Activated naive CD8-positive, alpha-beta T cell treated with anti-CD3 and anti-CD28 coated beads, Interleukin-2, amount 10 ng/mL, durations not matched to agents 7 days and 5 days (primary cell): ENCODE results near the gene ZNF100. TPM values are rescaled to one million over a fixed set of nuclear protein-coding genes. Genes with fewer than 3 reads are reported as not detected.
"Not testable (repeated sequence)": the region's sequence is repeated elsewhere in the genome, so short reads cannot be mapped to it uniquely, and the experiment has no call there.

Source experiments
- ATAC-seq: fragments of 150-1000 bp; cut with Tn5 transposase; one replicate; pipeline ENCODE4 v1.10.0; 2021; ENCODE audit warnings: low read depth, moderate library complexity
- POLR2A ChIA-PET: fragments of 350-600 bp; sonication (Branson Sonifier 250); formaldehyde crosslinking; loops from one replicate; lab custom pipeline; 2021; ENCODE audit warnings: antibody characterized with exemption; lab: Charles Lee
- DNase-seq: peaks from one replicate; pipeline ENCODE4 v3.0.0; 2021
- H3K27ac Mint-ChIP-seq: one replicate; pipeline ENCODE4 v1.8.0; 2022; ENCODE audit warnings: mild to moderate bottlenecking, mixed read lengths
- H3K27me3 Mint-ChIP-seq: one replicate; pipeline ENCODE4 v1.8.0; 2022; ENCODE audit warnings: mild to moderate bottlenecking, moderate library complexity, mixed read lengths
- H3K36me3 Mint-ChIP-seq: one replicate; pipeline ENCODE4 v1.8.0; 2021; ENCODE audit warnings: mild to moderate bottlenecking, mixed read lengths
- H3K4me1 Mint-ChIP-seq: one replicate; pipeline ENCODE4 v1.8.0; 2021; ENCODE audit warnings: mixed read lengths
- H3K4me3 Mint-ChIP-seq: one replicate; pipeline ENCODE4 v1.8.0; 2022; ENCODE audit warnings: mild to moderate bottlenecking, moderate library complexity, mixed read lengths
- H3K9me3 Mint-ChIP-seq: one replicate; pipeline ENCODE4 v1.8.0; 2021; ENCODE audit warnings: mixed read lengths
- total RNA-seq, 2 experiments: library from RNA; stranded (reverse); gene quantifications; one replicate each; pipeline ENCODE4 v1.2.3, GENCODE V29; 2021

The ZNF100 gene
- total RNA-seq, 2 experiments from 2014 or later = 17.7 to 21.9 TPM

- no peaks in the 10 kb centered on the region for H3K27me3 Mint-ChIP-seq
- H3K4me3 Mint-ChIP-seq = no peak overlapping the region
- peaks cover 11% of the 10 kb centered on the region for H3K9me3 Mint-ChIP-seq
- no peak overlapping the region for H3K27ac Mint-ChIP-seq
- H3K4me1 Mint-ChIP-seq = no peaks in the 10 kb centered on the region
- no peaks in the 10 kb centered on the region for H3K36me3 Mint-ChIP-seq
- POLR2A ChIA-PET = no interaction called here
- DNase-seq (no peak), ATAC-seq (no peak)
Observed at GRCh38 chr19:21693399-21693798, 74.0 kb downstream of the ZNF100 start.

- H3K36me3 Mint-ChIP-seq = no peaks in the 10 kb centered on the region
- H3K27ac Mint-ChIP-seq = no peak overlapping the region
- H3K9me3 Mint-ChIP-seq = peaks cover 11% of the 10 kb centered on the region
- no peak overlapping the region for H3K4me3 Mint-ChIP-seq
- no peaks in the 10 kb centered on the region for H3K4me1 Mint-ChIP-seq
- POLR2A ChIA-PET = no interaction called here
- ATAC-seq (no peak), DNase-seq (no peak)
- H3K27me3 Mint-ChIP-seq = no peaks in the 10 kb centered on the region
Observed at GRCh38 chr19:21691661-21692060, 75.7 kb downstream of the ZNF100 start.

DNA sequence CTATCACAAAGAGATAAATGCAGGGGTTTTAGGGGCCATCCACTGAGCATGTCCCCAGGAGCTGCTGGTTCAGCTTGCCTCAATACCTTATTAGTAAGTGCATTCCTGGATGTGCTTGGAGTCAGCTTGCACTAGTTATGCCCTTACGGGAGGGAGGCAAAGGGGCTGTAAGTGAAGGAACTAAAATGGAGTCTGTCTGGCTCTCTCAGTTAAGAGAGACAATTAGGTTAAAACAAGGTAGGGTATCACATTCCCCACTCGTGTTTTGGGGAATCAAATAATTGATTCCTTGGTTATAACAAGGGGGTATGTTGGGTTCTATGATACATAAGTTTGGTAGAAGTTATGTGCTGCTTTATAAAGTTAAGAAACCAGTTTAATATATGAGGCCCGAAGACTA is 78.9 kb downstream of the ZNF100 start:
- Mint-ChIP-seq H3K36me3 (no peaks in the 10 kb centered on the region), H3K4me1 (no peaks in the 10 kb centered on the region), H3K9me3 (peaks cover 13% of the 10 kb centered on the region), H3K4me3 (no peak overlapping the region), H3K27me3 (no peaks in the 10 kb centered on the region), H3K27ac (no peak overlapping the region)
- ATAC-seq (no peak), DNase-seq (no peak)
- POLR2A ChIA-PET = no interaction called here

GRCh38 chr19:21680671-21681070 is 86.7 kb downstream of the ZNF100 start:
- POLR2A ChIA-PET = no interaction called here
- Mint-ChIP-seq H3K4me1 (no peaks in the 10 kb centered on the region), H3K36me3 (peaks cover 3% of the 10 kb centered on the region), H3K9me3 (peaks cover 8% of the 10 kb centered on the region), H3K27ac (no peak overlapping the region), H3K27me3 (peaks cover 2% of the 10 kb centered on the region), H3K4me3 (no peak overlapping the region)
- DNase-seq (no peak), ATAC-seq (no peak)

DNA sequence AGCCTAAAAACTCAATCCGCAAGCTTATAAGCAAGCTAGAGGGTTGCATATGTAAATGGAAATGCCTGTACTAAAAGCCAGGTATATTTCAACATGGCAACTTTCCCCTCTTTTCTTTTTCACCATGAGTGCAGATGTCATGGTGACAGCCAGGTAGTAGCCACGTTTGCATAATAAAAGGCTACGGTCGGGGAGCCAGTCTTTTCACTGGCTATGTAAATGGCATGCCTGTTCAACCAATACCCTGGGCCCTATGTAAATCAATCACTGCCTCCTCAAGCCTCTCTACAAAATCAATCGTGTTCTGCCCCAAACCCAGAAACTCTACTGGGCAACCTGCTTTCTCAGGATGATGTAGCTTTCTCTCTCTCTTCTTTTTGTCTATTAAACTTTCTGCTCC is 87.4 kb downstream of the ZNF100 start:
- POLR2A ChIA-PET = interaction anchor here (0.5 kb wide), 1 partner anchor 113 kb away, joined by 3 read pairs; no protein-coding TSS in a partner anchor
- H3K4me1 Mint-ChIP-seq = no peaks in the 10 kb centered on the region
- DNase-seq = no peak
- peaks cover 2% of the 10 kb centered on the region for H3K27me3 Mint-ChIP-seq
- ATAC-seq = no peak
- peaks cover 3% of the 10 kb centered on the region for H3K36me3 Mint-ChIP-seq
- H3K9me3 Mint-ChIP-seq = peaks cover 8% of the 10 kb centered on the region
- no peak overlapping the region for H3K4me3 Mint-ChIP-seq
- no peak overlapping the region for H3K27ac Mint-ChIP-seq

- Mint-ChIP-seq H3K9me3 (peaks cover 8% of the 10 kb centered on the region), H3K27ac (peak overlapping the region; percentile 30), H3K36me3 (peaks cover 3% of the 10 kb centered on the region), H3K4me3 (peak overlapping the region; percentile 16), H3K4me1 (no peaks in the 10 kb centered on the region), H3K27me3 (peaks cover 2% of the 10 kb centered on the region)
- DNase-seq (peak; percentile 25), ATAC-seq (no peak)
- POLR2A ChIA-PET = no interaction called here
Observed at GRCh38 chr19:21677696-21678418, 89.5 kb downstream of the ZNF100 start.

GRCh38 chr19:21674454-21674853 is 92.9 kb downstream of the ZNF100 start:
- Mint-ChIP-seq H3K4me1 (no peaks in the 10 kb centered on the region), H3K4me3 (no peak overlapping the region), H3K36me3 (no peaks in the 10 kb centered on the region), H3K9me3 (peaks cover 4% of the 10 kb centered on the region), H3K27me3 (peaks cover 2% of the 10 kb centered on the region), H3K27ac (no peak overlapping the region)
- POLR2A ChIA-PET = no interaction called here
- DNase-seq (no peak), ATAC-seq (no peak)

GRCh38 chr19:21673479-21673878 is 93.9 kb downstream of the ZNF100 start:
- H3K4me1 Mint-ChIP-seq, H3K4me3 Mint-ChIP-seq, H3K9me3 Mint-ChIP-seq, POLR2A ChIA-PET, ATAC-seq, DNase-seq, H3K36me3 Mint-ChIP-seq, H3K27ac Mint-ChIP-seq, H3K27me3 Mint-ChIP-seq: not testable (repeated sequence)

Other genes starting within 250 kb of the ZNF100 start
- 10 to 100 TPM; 36.5 to 39.8 TPM for gene ZNF43, start 68.6 kb upstream of the ZNF100 start, total RNA-seq
- gene ZNF208, start 243.4 kb upstream of the ZNF100 start, total RNA-seq = 1 to 10 TPM; 2.6 to 3.2 TPM